ENCODE measurements around the gene NECTIN1.

DNA sequence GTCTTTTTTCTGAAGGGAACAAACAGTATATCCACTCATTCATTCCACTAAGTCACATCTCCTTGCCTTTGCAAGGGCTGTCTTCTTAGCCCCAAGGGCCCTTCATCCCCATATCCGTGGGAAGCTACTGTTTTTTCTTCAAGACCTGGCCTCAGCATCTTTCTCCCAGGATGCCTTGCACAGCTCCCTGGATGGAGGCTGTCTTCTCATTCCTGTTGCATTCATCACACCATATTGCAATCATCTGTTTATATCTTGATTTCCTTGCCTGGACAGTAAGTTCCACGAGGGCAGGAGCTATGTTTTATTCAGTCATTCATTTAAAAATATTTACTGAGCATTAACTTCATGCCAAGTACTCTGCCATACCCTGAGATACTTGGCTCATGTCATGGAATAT lies 29.3 kb upstream of the NECTIN1 start:
- TF ChIP-seq, protein P1, sequence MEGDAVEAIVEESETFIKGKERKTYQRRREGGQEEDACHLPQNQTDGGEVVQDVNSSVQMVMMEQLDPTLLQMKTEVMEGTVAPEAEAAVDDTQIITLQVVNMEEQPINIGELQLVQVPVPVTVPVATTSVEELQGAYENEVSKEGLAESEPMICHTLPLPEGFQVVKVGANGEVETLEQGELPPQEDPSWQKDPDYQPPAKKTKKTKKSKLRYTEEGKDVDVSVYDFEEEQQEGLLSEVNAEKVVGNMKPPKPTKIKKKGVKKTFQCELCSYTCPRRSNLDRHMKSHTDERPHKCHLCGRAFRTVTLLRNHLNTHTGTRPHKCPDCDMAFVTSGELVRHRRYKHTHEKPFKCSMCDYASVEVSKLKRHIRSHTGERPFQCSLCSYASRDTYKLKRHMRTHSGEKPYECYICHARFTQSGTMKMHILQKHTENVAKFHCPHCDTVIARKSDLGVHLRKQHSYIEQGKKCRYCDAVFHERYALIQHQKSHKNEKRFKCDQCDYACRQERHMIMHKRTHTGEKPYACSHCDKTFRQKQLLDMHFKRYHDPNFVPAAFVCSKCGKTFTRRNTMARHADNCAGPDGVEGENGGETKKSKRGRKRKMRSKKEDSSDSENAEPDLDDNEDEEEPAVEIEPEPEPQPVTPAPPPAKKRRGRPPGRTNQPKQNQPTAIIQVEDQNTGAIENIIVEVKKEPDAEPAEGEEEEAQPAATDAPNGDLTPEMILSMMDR (conservative IDR thresholded peaks at IDR 0.05; ENCODE audit: low read depth, low read length) = no peak
- TF ChIP-seq EZH2 (IDR thresholded peaks at IDR 0.05; ENCODE audit: low read length, unreplicated experiment) = no peak

All from PC-3 (cell line).